Measurements from ENCODE around the gene GSDMA.
"Not testable (repeated sequence)": the region's sequence is repeated elsewhere in the genome, so short reads cannot be mapped to it uniquely, and the experiment has no call there.

GSDMA gene

DNA sequence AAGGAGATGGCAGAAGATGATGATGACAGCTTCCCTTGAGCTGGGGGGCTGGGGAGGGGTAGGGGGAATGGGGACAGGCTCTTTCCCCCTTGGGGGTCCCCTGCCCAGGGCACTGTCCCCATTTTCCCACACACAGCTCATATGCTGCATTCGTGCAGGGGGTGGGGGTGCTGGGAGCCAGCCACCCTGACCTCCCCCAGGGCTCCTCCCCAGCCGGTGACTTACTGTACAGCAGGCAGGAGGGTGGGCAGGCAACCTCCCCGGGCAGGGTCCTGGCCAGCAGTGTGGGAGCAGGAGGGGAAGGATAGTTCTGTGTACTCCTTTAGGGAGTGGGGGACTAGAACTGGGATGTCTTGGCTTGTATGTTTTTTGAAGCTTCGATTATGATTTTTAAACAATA lies 34.7 kb downstream of the GSDMA start:
- no peak for DNase-seq (ENCODE audit: low read depth)

DNA sequence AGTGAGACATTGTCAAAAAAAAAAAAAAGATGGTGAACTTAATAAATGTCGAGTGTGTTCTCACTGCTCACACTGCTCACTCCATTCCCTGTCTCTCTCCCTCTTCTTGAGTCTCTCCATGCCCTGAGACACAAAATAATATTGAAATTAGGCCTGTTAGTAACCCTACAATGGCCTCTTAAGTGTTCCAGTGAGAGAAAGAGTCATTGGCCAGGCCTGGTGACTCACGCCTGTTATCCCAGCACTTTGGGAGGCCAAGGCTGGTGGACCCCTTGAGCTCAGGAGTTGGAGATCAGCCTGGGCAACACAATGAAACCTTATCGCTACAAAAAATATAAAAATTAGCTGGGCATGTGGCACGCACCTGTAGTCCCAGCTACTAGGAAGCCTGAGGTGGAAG lies 36.3 kb downstream of the GSDMA start:
- no peak for DNase-seq (ENCODE audit: low read depth)

DNA sequence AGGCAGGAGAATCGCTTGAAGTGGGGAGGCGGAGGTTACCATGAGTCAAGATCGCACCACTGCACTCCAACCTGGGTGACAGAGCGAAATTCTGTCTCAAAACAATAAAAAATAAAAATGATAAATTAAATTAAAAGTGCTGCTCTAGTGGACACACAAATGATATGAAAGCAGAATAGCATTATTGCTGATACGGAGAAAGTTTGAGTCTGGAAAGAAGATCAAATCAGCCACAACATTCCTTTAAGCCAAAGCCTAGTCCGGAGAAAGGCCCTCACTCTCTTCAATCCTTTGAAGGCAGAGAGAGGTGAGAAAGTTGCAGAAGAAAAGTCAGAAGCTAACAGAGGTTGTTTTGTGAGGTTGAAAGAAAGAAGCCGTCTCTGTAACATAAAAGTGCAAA lies 37.4 kb downstream of the GSDMA start:
- DNase-seq (ENCODE audit: low read depth), result no peak

DNA sequence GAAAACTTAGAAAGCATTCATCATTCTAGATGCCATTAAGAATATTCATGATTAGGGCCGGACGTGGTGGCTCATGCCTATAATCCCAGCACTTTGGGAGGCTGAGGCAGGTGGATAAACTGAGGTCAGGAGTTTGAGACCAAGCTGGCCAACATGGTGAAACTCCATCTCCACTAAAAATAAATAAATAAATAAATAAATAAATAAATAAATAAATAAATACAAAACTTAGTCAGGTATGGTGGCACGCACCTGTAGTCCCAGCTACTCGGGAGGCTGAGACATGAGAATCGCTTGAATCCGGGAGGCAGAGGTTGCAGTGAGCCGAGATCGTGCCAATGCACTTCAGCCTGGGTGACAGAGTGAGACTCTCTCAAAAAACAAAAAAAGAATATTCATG lies 38.5 kb downstream of the GSDMA start:
- DNase-seq (ENCODE audit: low read depth), result not testable (repeated sequence)

DNA sequence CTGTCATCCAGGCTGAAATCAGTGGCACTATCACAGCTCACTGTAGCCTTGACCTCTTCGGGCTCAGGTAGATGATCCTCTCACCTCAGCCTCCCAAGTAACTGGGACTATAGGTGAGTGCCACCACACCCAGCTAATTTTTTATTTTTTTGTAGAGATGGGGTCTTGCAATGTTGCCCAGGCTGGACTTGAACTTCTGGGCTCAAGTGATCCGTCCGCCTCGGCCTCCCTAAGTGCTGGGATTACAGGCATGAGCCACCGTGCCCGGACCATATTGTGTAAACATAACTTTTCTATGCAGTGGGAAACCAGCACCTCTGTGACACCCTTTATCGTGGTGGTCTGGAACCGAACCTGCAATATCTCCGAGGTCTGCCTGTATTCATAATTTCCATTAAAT lies 41.3 kb downstream of the GSDMA start:
- DNase-seq (ENCODE audit: low read depth), result no peak

DNA sequence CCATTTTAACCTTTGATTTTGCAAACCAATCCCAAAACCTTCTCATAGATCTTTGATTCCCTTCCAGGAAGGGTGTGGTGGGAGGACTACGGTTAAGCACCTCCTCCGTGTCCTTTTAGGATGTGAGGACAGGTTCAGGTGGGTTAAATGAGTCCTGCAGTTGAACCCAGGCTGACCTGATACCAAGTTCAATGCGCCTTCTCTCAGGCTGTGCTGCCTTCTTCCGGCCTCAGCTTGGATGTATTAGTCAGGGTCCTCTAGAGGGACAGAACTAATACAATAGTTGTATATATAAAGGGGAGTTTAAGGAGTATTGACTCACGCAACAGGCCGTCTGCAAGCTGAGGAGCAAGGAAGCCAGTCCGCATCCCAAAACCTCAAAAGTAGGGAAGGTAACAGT lies 41.9 kb downstream of the GSDMA start:
- DNase-seq (ENCODE audit: low read depth), result no peak

DNA sequence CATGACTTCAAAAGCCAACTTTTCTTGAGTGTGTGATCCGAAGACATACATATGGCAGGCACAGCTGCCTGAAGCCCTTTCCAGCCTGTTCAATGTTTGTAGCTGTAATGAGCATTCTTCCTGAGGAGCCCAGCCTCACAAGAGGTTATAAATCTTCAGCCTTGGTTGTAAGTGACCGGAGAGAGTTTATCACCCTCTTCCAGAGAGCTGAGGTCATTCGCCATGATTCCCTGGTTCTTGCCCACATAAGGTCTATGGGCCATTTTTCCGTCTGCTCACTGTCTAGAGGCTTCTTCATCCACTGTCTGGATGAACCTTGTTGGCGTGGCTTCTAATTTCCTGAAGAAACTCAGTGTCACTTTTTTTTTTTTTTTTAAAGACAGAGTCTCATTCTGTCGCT lies 42.7 kb downstream of the GSDMA start:
- DNase-seq (ENCODE audit: low read depth), result no peak

DNA sequence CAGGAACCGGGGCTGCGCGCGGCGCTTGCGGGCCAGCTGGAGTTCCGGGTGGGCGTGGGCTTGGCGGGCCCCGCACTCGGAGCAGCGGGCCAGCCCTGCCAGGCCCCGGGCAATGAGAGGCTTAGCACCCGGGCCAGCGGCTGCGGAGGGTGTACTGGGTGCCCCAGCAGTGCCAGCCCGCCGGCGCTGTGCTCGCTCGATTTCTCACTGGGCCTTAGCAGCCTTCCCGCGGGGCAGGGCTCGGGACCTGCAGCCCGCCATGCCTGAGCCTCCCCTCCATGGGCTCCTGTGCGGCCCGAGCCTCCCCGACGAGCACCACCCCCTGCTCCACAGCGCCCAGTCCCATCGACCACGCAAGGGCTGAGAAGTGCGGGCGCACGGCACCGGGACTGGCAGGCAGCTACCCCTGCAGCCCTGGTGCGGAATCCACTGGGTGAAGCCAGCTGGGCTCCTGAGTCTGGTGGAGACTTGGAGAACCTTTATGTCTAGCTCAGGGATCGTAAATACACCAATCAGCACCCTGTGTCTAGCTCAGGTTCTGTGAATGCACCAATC lies 48.2 kb downstream of the GSDMA start:
- not testable (repeated sequence) for DNase-seq (ENCODE audit: low read depth)

DNA sequence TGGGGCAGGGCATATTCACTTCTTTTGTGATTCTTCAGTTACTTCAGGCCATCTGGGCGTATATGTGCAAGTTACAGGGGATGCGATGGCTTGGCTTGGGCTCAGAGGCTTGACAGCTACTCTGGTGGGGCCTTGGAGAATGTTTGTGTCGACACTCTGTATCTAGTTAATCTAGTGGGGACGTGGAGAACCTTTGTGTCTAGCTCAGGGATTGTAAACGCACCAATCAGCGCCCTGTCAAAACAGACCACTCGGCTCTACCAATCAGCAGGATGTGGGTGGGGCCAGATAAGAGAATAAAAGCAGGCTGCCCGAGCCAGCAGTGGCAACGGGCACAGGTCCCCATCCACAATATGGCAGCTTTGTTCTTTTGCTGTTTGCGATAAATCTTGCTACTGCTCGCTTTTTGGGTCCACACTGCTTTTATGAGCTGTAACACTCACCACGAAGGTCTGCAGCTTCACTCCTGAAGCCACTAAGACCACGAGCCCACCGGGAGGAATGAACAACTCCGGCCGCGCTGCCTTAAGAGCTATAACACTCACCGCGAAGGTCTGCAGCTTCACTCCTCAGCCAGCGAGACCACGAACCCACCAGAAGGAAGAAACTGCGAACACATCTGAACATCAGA lies 49.3 kb downstream of the GSDMA start:
- not testable (repeated sequence) for DNase-seq (ENCODE audit: low read depth)

DNA sequence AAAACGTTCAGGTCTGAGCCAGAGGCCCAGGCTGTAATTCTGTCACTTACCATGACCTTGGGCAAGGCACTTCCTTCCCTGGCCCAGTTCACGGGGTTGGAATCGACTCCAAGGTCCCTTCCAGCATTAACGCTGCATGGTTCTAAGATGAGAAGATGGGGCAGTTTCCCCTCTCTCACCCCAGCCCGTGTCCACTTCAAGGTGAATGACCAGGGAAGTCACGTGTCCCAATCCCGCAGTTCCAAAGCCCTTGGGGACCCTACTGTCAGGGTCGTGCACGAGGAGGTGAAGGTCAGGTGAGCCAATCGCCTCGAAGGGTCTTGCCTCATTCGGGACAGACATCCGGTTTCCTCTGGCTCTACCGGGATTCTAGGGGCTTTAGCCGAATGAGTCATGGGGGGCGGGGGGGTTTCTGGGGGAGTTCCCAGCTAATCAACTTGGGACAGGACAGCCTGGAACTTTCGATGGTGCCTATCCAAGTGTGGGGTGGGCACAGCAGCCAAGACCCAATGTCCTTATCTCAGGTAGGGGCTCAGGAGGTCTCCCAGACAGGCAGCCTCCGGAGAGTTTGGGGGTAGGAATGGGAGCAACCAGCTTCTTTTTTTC lies 51.7 kb downstream of the GSDMA start:
- DNase-seq (ENCODE audit: low read depth), result no peak

DNA sequence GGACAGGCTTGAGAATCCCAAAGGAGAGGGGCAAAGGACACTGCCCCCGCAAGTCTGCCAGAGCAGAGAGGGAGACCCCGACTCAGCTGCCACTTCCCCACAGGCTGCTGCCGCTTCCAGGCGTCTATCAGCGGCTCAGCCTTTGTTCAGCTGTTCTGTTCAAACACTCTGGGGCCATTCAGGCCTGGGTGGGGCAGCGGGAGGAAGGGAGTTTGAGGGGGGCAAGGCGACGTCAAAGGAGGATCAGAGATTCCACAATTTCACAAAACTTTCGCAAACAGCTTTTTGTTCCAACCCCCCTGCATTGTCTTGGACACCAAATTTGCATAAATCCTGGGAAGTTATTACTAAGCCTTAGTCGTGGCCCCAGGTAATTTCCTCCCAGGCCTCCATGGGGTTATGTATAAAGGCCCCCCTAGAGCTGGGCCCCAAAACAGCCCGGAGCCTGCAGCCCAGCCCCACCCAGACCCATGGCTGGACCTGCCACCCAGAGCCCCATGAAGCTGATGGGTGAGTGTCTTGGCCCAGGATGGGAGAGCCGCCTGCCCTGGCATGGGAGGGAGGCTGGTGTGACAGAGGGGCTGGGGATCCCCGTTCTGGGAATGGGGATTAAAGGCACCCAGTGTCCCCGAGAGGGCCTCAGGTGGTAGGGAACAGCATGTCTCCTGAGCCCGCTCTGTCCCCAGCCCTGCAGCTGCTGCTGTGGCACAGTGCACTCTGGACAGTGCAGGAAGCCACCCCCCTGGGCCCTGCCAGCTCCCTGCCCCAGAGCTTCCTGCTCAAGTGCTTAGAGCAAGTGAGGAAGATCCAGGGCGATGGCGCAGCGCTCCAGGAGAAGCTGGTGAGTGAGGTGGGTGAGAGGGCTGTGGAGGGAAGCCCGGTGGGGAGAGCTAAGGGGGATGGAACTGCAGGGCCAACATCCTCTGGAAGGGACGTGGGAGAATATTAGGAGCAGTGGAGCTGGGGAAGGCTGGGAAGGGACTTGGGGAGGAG lies 52.5 kb downstream of the GSDMA start, which contains the start of gene CSF3:
Gene CSF3 (plus strand): TSS at position 436 of the 993 bp plus-strand sequence. CDS start 35 bp downstream, at position 471.
- no peak for DNase-seq (ENCODE audit: low read depth)

DNA sequence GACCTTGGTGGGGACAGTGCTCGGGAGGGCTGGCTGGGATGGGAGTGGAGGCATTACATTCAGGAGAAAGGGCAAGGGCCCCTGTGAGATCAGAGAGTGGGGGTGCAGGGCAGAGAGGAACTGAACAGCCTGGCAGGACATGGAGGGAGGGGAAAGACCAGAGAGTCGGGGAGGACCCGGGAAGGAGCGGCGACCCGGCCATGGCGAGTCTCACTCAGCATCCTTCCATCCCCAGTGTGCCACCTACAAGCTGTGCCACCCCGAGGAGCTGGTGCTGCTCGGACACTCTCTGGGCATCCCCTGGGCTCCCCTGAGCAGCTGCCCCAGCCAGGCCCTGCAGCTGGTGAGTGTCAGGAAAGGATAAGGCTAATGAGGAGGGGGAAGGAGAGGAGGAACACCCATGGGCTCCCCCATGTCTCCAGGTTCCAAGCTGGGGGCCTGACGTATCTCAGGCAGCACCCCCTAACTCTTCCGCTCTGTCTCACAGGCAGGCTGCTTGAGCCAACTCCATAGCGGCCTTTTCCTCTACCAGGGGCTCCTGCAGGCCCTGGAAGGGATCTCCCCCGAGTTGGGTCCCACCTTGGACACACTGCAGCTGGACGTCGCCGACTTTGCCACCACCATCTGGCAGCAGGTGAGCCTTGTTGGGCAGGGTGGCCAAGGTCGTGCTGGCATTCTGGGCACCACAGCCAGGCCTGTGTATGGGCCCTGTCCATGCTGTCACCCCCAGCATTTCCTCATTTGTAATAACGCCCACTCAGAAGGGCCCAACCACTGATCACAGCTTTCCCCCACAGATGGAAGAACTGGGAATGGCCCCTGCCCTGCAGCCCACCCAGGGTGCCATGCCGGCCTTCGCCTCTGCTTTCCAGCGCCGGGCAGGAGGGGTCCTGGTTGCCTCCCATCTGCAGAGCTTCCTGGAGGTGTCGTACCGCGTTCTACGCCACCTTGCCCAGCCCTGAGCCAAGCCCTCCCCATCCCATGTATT lies 53.5 kb downstream of the GSDMA start:
- DNase-seq (ENCODE audit: low read depth), result no peak

DNA sequence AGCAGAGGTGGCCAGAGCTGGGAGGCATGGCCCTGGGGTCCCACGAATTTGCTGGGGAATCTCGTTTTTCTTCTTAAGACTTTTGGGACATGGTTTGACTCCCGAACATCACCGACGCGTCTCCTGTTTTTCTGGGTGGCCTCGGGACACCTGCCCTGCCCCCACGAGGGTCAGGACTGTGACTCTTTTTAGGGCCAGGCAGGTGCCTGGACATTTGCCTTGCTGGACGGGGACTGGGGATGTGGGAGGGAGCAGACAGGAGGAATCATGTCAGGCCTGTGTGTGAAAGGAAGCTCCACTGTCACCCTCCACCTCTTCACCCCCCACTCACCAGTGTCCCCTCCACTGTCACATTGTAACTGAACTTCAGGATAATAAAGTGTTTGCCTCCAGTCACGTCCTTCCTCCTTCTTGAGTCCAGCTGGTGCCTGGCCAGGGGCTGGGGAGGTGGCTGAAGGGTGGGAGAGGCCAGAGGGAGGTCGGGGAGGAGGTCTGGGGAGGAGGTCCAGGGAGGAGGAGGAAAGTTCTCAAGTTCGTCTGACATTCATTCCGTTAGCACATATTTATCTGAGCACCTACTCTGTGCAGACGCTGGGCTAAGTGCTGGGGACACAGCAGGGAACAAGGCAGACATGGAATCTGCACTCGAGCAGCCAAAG lies 54.7 kb downstream of the GSDMA start:
- DNase-seq (ENCODE audit: low read depth), result no peak

DNA sequence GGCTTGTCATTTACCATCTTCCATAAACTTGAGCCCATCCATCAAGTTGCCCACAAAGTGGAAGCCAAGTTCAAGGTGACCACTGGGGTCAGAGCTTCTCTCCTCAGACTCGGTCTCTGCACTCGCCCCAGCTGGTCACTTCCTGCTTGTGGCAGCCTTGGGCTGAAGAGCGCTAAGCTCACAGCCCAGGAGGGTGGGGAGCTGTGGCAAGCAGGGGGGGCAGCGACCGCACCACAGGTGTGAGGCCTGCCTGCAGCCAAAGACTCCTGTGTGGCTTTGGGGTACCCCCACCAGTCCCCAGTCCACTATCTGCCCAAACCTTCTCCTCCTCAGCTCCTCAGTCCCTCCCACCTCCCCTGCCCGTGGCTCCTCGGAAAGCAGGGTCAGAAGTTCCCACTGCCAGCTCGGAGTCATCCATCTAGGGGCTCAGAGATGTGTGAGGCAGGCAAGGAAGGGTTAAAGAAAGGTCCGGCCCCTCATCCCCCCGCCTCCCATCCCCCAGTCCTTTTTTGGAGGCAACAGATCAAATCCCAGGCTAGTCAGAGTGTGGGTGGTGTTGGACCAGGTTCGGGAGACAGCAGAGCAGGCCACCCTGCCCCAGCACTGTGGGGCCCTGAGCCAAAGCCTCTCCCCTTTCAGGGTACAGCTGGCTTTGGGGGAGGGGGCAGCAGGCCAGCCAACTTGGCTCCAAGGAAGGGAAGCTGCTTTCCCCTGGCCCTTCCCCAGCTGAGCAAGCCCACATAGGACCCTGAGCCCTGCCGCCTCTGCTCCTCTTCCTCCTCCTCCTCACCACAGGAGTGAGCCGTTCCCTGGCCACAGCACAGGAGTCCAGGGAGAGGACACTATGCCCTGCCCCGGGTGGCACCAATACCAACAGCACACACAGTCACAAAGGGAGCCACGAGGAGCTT lies 55.7 kb downstream of the GSDMA start:
- no peak for DNase-seq (ENCODE audit: low read depth)

DNA sequence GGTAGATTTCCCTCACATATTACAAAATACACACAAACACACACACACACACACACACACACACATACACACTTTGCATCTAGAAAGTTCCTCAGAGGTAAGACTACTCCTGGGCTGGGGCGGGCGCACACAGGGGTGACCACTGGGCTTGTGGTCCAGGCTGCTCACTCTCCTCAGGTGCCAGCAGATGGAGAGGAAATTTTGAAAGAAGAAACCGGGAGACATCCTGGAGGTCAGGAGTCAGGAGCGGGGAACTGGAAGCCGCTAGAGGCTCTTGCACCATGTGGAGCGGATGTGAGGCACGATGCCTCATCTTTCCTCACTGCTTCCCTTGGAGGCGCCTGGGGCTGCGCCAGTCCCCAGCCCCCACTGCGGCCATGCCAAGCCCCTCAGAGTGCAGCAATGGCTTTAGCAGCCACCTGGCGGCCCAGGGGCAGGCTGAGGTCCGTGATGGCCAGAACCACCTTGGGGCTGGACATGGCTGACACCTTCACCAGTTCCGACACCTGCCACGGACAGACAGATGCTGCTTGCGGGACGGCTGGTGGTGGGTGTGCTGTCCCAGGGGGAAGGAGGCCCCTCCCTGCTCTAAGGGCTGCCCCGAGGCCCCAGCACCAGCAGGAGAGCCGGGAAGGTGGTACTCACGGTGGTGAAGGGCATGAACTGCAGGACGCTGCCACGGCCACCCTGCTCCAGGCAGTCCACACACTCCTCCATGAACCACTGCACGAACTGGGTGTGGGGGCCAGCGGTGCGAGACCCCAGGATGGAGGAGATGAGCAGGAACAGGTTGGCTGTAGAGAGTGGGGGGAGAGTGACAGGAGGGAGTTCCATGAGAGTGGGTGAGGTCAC lies 56.6 kb downstream of the GSDMA start:
- DNase-seq (ENCODE audit: low read depth), result peak; percentile 74

DNA sequence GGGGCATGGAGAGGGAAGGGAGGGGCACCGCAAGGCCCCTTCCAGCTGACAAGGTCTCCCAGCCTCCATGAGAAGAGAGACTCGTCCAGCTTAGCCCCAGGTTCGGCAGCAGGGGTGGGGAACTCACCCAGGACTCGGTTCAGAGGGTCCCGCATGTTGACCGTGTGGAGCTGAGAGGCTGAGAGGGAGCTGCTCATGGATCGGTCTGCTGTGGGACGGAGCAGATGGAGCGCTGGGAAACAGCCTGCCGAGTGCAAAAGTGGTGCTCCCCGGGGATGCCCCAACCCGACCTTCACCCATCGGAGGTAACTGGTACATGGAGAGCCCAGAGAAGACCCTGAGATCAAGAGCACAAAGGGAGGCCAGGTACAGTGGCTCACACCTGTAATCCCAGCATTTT lies 57.3 kb downstream of the GSDMA start:
- no peak for DNase-seq (ENCODE audit: low read depth)

DNA sequence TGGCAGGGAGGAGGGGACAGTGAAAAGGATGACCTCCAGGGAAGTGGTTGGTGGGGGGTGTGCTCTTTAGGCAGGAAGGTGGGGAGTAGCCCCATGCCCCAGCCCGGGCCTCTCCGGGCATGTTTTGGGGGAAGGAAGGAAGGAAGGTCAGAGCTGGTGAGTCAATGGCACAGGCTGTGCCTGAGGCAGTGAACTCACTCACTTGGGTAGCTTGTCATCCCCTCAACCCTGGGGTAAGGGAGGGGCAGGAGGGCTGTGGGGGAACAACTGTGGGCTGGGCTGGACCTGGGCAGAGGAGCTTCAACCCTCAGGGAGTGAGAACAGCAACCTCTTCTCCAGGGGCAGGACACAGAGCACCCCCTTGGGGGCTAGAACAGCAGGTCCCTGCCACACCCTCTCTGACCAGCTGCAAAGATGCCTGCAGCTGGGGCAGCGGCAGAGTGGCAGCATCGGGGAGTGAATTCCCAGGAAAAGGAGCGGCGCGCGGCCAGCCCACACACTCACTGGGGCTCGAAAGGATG lies 58.7 kb downstream of the GSDMA start:
- peak; percentile 76 for DNase-seq (ENCODE audit: low read depth)

DNA sequence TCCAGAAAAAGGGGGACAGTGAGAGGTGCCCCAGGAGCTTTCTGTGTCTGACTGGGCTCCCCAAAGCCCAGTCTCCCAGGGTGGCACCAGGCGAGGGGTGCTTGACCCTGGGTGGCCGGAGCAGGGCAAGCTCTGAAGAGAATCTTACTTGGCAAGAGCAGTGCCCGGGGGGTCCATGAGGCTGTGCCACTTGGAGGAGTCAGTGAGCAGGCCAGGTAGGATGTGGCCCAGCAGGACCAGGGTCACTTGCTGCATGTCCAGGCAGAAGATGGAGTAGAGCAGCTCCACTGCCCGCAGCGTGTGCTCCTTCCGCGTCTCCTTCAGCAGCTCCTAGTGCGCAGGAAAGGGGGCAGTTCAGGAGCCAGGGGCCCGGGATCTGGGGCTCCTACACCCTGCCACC lies 59.7 kb downstream of the GSDMA start:
- DNase-seq (ENCODE audit: low read depth), result no peak
